HuH-7 (cell line): ENCODE data around the gene NMUR2.

Source experiments
- DNase-seq: peaks from one replicate; pipeline ENCODE4 v3.0.0; 2011; ENCODE audit warnings: low spot score

The NMUR2 gene

DNA sequence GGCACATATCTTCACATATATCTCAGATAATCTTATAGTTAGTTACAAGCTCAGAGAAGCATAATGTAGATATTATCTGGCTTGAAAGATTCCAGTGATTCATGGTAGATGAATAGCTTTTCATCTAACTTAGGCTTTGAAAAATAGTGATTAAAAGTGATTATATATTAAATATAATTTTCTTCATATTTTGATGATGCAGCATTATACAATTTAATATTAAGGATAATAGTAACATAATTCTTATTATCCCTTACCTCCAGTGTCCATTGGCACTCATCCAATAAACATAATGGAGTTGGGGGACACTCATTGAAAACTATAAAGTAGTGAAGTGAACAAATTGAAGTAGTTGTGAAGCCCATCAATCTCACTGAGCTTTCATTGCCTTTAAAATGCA, 35.8 kb downstream of the NMUR2 start:
- DNase-seq: no peak

DNA sequence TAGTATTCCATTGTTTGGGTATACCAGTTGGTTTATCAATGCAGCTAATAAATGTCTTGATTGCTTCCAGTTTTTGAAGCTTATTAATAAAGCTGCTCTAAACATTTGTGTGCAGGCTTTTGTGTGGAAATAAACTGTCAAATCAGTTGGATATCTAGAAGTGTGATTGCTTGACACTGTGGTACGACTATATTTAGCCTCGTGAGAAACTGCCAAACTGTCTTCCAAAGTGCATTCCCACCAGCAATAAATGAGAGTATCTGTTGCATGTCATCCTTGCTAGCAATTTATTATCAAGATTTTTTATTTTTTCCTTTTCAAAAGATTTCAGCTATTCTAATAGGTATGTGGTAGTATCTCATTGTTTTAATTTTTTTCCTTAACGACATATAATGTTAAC, 37.5 kb downstream of the NMUR2 start:
- DNase-seq: no peak

DNA sequence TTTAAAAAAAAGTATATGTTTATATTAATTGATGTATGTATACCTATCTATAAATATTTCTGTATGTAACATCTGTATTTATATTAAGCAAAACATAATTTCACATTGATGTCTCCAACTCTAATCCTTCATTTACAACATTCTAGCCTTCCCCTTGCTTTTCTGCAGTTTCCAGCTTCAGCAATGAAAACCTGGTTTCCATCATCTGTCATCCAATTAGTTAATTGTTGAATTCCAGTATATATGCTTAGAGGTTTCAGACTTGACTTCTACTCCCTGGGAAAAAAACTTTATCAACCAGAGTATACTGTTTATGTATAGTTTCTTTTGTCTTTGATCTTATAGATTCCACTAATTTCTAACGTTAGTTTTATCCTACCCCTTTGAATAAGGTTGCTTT, 38.4 kb downstream of the NMUR2 start:
- no peak for DNase-seq

DNA sequence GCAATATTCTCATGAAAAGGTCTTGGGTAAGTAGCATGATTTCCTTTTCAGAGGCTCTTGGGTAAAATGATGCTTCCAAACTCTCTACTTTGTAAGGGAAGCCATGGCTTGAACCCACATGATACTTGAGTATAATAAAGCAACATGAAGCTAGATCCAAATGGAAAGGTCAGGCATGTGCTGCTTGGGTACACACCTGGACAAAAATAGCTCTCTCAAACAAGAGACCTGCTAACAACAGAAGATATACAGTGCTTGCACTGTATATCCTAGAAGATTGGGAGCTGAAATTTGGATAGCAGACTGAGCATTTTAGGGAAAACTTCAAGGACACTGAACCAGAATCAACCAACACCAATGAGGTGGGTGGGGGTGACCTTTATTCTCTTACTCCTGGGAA, 40.2 kb downstream of the NMUR2 start:
- DNase-seq: no peak

DNA sequence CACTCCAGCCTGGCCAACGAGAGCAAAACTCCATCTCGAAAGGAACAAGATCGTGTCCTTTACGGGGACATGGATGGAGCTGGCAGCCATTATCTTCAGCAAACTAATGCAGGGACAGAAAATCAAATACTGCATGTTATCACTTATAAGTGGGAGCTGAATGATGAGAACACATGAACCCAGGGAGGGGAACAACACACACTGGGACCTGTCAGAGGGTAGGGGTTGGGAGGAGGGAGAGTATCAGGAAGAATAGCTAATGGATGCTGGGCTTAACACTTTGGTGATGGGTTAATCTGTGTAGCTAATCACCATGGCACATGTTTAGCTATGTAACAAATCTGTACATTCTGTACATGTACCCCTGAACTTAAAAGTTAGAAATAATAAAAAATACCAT, 40.9 kb downstream of the NMUR2 start:
- no peak for DNase-seq

DNA sequence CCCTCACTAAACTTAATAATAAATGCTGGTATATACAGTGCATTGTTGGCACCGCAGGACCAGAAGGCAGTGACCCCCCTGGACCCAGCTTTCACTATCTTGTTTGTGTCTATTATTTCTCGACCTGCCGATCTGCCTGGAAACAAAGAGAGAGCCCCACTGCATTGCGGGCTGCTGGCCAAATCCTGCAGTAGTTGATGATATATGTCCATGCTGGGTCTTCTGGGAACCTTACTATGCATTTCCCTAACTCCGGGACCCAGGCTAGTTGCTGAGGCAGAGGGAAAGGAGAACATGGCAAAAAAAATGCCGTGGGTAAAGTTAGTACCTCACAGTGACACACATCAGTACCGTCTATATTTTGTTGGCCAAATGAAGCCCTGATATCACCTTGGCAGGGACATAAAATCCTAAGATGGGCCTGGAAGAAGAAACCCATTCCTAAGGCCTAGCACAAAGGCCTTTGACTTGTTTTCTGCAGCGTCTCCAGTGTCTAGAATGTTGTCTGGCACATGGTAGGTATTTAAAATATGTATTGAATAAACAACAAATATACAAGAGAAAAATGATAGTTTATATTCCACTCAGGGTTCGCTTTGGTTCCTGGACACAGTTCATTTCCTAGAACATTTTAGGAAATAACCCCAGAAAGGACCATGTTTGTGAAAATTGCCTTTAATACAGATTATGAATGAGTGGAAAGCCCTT, 46.1 kb downstream of the NMUR2 start:
- no peak for DNase-seq

DNA sequence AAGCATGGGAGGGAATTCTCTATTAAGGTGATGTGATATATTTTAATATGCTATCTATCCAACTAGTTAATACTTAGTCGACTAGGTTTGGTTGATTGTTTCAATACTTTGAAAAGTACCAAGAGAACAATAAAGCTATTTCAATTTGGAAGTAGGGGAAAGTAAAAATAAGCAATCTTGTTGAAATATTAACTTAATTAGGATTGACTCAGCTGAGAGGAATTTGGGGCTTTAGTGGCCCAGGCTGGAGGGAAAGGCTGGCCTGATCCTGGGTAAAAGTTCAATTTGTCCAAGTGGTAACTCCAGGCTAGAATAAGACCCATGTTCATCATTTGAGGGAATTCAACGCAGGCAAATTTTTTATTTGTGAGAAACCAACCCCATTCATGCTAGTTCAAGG, 48.6 kb downstream of the NMUR2 start:
- DNase-seq: no peak

DNA sequence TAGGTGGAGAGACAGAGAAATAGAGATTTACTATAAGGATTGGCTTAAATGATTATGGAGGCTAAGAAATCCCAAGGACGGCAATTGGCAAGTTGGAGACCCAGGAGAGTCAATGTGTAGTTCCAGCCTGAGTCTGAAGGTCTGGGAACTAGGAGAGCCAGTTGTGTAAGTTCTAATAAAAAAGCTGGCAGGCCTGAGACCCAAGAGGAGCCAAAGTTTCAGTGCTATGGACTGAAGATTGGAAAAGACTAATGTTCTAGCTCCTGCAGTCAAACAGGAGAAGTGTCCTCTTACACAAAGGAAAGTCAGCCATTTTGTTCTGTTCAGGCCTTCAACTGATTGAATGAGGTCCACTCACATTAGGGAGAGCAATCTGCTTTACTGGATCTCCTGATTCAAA, 50.0 kb downstream of the NMUR2 start:
- no peak for DNase-seq

DNA sequence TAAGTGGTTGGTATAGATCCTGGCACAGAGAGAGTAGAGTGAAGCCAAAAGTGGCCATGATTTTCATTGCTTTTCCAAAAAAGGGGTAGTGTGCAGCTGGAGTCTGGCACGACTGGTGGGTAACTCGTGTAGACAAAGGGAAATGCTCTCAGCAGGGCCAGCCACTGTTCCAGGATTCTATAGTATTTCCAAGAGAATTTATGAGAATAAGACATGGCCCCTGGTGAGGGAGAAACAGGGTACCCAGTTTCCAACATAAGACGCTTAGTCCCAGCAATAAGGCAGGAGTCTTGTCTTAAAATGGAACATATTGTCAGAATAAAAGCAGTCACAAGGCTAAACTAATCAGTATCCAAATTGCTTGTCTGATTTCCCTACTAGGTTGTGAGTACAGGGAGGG, 52.1 kb downstream of the NMUR2 start:
- DNase-seq: no peak

DNA sequence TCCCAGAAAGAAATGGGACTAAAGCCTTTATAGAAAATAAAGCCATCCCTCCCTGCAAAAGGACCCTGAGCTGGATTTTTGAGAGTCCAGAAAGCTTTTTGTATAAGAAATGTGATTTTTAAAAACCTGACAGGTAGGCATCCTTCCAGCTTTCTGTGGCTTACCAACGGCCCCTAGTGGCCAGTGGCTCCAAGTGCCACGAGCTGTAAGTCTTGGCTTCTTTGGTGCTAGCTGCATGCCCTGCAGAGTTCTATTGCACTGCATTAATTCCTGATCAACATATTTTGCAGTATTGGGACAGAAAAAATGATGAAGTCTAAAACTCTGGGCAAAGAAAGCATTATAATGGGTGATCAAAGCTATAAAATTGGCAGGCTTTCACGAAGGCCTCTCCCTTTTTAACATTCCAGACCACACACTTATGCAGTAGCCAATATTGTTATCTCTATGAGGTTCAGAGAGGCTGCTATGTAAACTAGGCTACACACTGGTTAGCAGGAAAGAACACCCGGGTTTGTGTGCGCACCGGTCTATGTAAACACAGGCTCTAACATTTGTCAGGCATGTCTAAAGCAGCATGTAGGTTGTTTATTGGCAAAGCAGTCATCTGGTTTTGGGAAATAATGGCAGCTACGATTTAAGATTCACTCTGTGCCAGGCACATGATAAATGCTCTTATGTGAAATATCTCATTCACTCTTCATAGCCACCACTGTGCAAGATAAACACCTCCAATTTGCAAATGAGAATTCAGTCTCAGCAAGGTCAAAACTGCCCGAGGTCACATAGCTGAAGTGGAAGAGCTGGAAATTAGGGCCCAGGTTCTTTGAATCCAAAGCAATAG, 55.2 kb downstream of the NMUR2 start:
- peak; percentile 31 for DNase-seq
